ENCODE data around the gene PSME1.

- TF ChIP-seq CTCF (IDR thresholded peaks at IDR 0.05 in 4 of 5, conservative IDR thresholded peaks at IDR 0.05 in 1 of 5) (no peak), POLR2A (IDR thresholded peaks at IDR 0.05) (no peak)
Observed at GRCh38 chr14:24119691-24120090, 16.3 kb upstream of the PSME1 start.

Data from gastrocnemius medialis (tissue), 4 donors.